Ishikawa (cell line): ENCODE data around the gene PPP1R13B.

Source experiments
- CREB1 ChIP-seq: IDR thresholded peaks from 2 replicates; pipeline ENCODE4 v1.6.1; 2012; ENCODE audit warnings: low read depth
- EP300 ChIP-seq: IDR thresholded peaks from 2 replicates; pipeline ENCODE4 v1.6.1; 2012; ENCODE audit warnings: borderline replicate concordance
- MAX ChIP-seq: IDR thresholded peaks from 2 replicates; pipeline ENCODE4 v1.6.1; 2012
- YY1 ChIP-seq: IDR thresholded peaks from 2 replicates; pipeline ENCODE4 v1.6.1; 2012; ENCODE audit warnings: low read depth
- TF ChIP-seq, protein P1 (sequence below): IDR thresholded peaks from 2 replicates; pipeline ENCODE4 v1.6.1; 2012; ENCODE audit warnings: low read depth, mild to moderate bottlenecking

DNA sequence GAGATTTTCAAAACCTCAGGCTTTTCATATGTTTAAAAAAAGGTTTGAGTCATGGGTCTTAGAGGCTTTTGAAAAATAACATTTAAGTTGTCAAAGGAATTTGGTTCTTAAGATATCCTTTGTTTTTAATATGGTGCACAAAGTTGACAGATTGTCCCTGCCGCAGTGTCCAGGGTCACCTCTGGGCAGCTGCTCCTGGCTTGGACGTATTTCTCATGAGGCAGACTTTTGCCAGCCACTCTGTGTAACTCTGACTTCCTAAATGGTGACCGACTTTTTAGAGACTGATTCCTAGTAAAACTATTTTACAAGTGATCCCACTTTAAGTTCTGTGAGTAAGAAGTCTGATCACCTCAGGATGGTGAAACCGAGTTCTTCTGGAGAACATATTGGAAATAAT is 159.7 kb downstream of the PPP1R13B start:
- TF ChIP-seq MAX (no peak), EP300 (no peak), CREB1 (no peak), YY1 (no peak)
- TF ChIP-seq, protein P1, sequence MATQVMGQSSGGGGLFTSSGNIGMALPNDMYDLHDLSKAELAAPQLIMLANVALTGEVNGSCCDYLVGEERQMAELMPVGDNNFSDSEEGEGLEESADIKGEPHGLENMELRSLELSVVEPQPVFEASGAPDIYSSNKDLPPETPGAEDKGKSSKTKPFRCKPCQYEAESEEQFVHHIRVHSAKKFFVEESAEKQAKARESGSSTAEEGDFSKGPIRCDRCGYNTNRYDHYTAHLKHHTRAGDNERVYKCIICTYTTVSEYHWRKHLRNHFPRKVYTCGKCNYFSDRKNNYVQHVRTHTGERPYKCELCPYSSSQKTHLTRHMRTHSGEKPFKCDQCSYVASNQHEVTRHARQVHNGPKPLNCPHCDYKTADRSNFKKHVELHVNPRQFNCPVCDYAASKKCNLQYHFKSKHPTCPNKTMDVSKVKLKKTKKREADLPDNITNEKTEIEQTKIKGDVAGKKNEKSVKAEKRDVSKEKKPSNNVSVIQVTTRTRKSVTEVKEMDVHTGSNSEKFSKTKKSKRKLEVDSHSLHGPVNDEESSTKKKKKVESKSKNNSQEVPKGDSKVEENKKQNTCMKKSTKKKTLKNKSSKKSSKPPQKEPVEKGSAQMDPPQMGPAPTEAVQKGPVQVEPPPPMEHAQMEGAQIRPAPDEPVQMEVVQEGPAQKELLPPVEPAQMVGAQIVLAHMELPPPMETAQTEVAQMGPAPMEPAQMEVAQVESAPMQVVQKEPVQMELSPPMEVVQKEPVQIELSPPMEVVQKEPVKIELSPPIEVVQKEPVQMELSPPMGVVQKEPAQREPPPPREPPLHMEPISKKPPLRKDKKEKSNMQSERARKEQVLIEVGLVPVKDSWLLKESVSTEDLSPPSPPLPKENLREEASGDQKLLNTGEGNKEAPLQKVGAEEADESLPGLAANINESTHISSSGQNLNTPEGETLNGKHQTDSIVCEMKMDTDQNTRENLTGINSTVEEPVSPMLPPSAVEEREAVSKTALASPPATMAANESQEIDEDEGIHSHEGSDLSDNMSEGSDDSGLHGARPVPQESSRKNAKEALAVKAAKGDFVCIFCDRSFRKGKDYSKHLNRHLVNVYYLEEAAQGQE: no peak
